Astrocyte (in vitro differentiated cells and primary cell): ENCODE results near the gene PRDX3.

Source experiments
- CTCF ChIP-seq: IDR thresholded peaks from 2 replicates; pipeline ENCODE4 v1.5.1; 2011; ENCODE audit warnings: low read depth, mild to moderate bottlenecking, inconsistent platforms, low read length, moderate library complexity; ENCODE audit not compliant: insufficient read depth
- EZH2 ChIP-seq: IDR thresholded peaks from 2 replicates; pipeline ENCODE4 v1.6.1; 2012; ENCODE audit warnings: mild to moderate bottlenecking, low read length, inconsistent platforms; ENCODE audit not compliant: insufficient read depth

GRCh38 chr10:119136084-119136483, 42.5 kb downstream of the PRDX3 start:
- TF ChIP-seq EZH2 (no peak), CTCF (no peak)
